Vagina (tissue), 2 donors: ENCODE measurements around the gene GFOD1. TPM values are rescaled to one million over a fixed set of nuclear protein-coding genes. Genes with fewer than 3 reads are reported as not detected.

ENCODE experiments used
- DNase-seq, 2 donors: peaks; one replicate each; pipeline ENCODE4 v3.0.0-alpha.2; 2017; ENCODE audit errors: extremely low spot score in 2 of 2
- H3K27ac ChIP-seq: fragments of 200-600 bp; sonication (generic); one replicate; pipeline ENCODE4 v1.5.1; 2019
- H3K27me3 ChIP-seq: fragments of 200-600 bp; sonication (generic); one replicate; pipeline ENCODE4 v1.5.1; 2019
- H3K36me3 ChIP-seq, 2 donors: fragments of 200-600 bp; sonication (generic); one replicate each; pipeline ENCODE4 v1.5.1; 2017 to 2019
- H3K4me1 ChIP-seq: fragments of 200-600 bp; sonication (generic); one replicate; pipeline ENCODE4 v1.5.1; 2019
- H3K4me3 ChIP-seq, 2 donors: fragments of 200-600 bp; sonication (generic); 1 replicate in 1 of 2; 2 replicates in 1 of 2; pipeline ENCODE4 v1.5.1; 2016 to 2019
- H3K9me3 ChIP-seq: fragments of 200-600 bp; sonication (generic); one replicate; pipeline ENCODE4 v1.5.1; 2019
- POLR2A ChIP-seq, 2 donors: fragments of 450-650 bp; IDR thresholded peaks; one replicate each; pipeline ENCODE4 v1.6.1; 2017; ENCODE audit warnings: antibody characterized with exemption in 2 of 2, mild to moderate bottlenecking in 2 of 2, moderate library complexity in 2 of 2
- POLR2AphosphoS5 ChIP-seq, 2 donors: sonication (generic); formaldehyde crosslinking; IDR thresholded peaks; one replicate each; pipeline ENCODE4 v1.9.0; 2017; ENCODE audit warnings: antibody characterized with exemption in 2 of 2, mild to moderate bottlenecking in 2 of 2, low read depth in 1 of 2; ENCODE audit not compliant: insufficient read depth in 1 of 2
- intact Hi-C: fragments of 100-400 bp; cut with DNase I; formaldehyde crosslinking; loops from one replicate; pipeline ENCODE4 v1.15.1; 2023
- total RNA-seq: library from RNA; depleted of rRNA; stranded (reverse); fragments of >200 nt; gene quantifications from one replicate; pipeline ENCODE4 v1.2.3, GENCODE V29; 2016
- TF ChIP-seq, protein P1 (sequence below), 3 experiments: fragments of 450-650 bp in 2 of 3; fragments of 200-600 bp in 1 of 3; sonication (generic) in 1 of 3; IDR thresholded peaks; one replicate each; pipeline ENCODE4 v1.5.1; 2017 to 2019; ENCODE audit warnings: antibody characterized with exemption in 3 of 3, mild to moderate bottlenecking in 2 of 3, moderate library complexity in 2 of 3

Gene GFOD1
- total RNA-seq, 1 donor from 2014 or later, result 16.9 TPM

DNA sequence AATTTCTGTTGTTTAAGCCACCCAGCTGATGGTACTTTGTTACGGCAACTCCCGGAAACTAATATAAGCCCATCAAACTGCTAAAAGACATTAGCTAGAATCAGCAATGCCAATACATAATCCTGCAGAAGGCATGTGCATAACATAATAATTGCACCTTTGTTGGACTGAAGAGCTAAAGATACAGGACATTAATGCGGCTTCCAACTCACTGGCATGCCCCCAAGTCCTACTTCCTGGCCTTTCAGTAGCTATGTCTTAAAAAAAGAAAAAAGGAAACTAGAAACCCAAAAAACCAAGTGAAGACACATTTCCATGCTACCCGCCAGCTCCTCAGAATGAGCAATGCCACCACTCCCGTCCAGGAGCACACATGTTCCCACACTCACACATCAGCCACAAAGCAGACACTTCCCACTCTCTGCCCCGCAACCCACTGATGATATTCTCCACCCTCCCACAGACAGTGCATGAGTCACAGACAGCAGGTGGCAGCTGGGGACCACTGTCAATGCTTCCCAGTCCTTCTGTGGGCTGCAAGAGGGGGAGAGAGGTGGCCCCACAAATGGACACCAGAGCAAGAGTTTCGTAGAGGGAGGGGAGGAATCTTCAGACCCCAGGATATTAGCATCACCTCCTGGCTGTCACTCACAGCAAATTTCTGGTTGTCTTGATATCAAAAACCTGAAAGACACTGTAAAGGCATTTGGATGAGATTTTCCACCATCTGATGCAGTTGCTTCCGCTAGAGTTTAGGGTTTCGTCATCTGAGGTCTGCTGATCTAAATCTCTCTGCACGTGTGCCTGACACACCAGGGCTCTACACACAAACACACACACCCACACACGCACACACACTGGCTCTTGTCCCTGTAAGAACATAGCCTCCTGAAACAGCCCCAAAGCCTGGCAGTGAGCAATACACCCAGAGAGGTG lies 32.8 kb downstream of the GFOD1 start:
- H3K4me3 ChIP-seq, result no peak overlapping the region
- H3K9me3 ChIP-seq, result no peaks in the 10 kb centered on the region
- H3K4me1 ChIP-seq, result peaks cover 23% of the 10 kb centered on the region
- H3K27ac ChIP-seq, result no peak overlapping the region
- DNase-seq, result peak in 1 of 2 donors; percentile 85
- intact Hi-C loops, result no loop called here
- TF ChIP-seq POLR2A (IDR thresholded peaks at IDR 0.05), result no peak
- no peak for TF ChIP-seq POLR2AphosphoS5 (IDR thresholded peaks at IDR 0.05; ENCODE audit: insufficient read depth in 1 of 2, low read depth in 1 of 2)
- TF ChIP-seq, protein P1, sequence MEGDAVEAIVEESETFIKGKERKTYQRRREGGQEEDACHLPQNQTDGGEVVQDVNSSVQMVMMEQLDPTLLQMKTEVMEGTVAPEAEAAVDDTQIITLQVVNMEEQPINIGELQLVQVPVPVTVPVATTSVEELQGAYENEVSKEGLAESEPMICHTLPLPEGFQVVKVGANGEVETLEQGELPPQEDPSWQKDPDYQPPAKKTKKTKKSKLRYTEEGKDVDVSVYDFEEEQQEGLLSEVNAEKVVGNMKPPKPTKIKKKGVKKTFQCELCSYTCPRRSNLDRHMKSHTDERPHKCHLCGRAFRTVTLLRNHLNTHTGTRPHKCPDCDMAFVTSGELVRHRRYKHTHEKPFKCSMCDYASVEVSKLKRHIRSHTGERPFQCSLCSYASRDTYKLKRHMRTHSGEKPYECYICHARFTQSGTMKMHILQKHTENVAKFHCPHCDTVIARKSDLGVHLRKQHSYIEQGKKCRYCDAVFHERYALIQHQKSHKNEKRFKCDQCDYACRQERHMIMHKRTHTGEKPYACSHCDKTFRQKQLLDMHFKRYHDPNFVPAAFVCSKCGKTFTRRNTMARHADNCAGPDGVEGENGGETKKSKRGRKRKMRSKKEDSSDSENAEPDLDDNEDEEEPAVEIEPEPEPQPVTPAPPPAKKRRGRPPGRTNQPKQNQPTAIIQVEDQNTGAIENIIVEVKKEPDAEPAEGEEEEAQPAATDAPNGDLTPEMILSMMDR (IDR thresholded peaks at IDR 0.05), result no peak
- H3K27me3 ChIP-seq, result no peaks in the 10 kb centered on the region
- no peaks in the 10 kb centered on the region for H3K36me3 ChIP-seq

DNA sequence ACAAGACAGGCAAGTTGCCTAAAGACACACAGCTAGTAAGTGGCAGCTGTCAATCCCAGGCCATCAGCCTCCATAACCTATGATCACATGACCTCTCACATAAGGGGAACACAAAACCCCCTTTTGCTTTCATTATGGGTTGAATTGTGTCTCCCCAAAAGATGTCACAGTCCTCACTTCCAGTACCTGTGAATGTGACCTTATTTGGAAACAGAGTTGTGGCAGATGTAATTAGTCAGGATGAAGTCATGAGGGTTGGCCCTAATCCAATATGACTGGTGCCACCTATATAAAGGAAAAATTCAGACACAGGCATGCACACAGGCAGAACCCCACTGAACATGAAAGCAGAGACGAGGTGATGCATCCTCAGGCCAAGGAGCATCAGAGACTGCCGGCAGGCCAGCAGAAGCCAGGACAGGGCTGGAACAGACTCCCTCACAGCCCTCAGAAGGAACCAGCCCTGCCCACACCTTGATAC lies 33.6 kb downstream of the GFOD1 start:
- peaks cover 30% of the 10 kb centered on the region for H3K4me1 ChIP-seq

DNA sequence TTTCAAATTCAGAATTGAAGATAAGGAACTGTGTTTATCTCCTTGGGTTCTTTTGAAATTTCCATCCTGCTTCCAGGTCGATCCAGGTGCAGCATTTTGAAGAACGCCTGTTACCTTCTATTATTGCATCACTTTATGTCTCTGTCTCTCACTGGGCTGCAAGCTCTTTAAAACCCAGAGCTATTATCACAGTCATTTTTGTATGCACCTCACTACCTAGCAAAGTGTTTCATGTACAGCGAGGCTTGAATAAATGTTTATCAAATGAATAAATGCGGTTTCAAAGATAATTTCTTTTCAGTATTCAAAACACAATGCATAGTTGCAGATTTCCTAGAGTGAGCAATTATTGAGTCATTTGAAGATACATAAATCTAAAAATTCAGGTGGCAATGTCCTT lies 34.2 kb downstream of the GFOD1 start:
- Histone ChIP-seq H3K27ac (no peak overlapping the region), H3K4me1 (peaks cover 36% of the 10 kb centered on the region)
- no peak for TF ChIP-seq POLR2AphosphoS5 (IDR thresholded peaks at IDR 0.05; ENCODE audit: insufficient read depth in 1 of 2, low read depth in 1 of 2)
- TF ChIP-seq POLR2A (IDR thresholded peaks at IDR 0.05), result no peak
- TF ChIP-seq, protein P1 (IDR thresholded peaks at IDR 0.05), result no peak

More for the DNA sequence above, 33.6 kb downstream of the GFOD1 start:
- no peak overlapping the region for H3K4me3 ChIP-seq
- no peaks in the 10 kb centered on the region for H3K36me3 ChIP-seq
- H3K27me3 ChIP-seq, result no peaks in the 10 kb centered on the region
- H3K27ac ChIP-seq, result no peak overlapping the region
- TF ChIP-seq POLR2A (IDR thresholded peaks at IDR 0.05), result no peak
- no peak for TF ChIP-seq POLR2AphosphoS5 (IDR thresholded peaks at IDR 0.05; ENCODE audit: insufficient read depth in 1 of 2, low read depth in 1 of 2)
- TF ChIP-seq, protein P1 (IDR thresholded peaks at IDR 0.05), result no peak
- no peaks in the 10 kb centered on the region for H3K9me3 ChIP-seq
- DNase-seq, result peak in 1 of 2 donors; percentile 72
- intact Hi-C loops, result no loop called here

DNA sequence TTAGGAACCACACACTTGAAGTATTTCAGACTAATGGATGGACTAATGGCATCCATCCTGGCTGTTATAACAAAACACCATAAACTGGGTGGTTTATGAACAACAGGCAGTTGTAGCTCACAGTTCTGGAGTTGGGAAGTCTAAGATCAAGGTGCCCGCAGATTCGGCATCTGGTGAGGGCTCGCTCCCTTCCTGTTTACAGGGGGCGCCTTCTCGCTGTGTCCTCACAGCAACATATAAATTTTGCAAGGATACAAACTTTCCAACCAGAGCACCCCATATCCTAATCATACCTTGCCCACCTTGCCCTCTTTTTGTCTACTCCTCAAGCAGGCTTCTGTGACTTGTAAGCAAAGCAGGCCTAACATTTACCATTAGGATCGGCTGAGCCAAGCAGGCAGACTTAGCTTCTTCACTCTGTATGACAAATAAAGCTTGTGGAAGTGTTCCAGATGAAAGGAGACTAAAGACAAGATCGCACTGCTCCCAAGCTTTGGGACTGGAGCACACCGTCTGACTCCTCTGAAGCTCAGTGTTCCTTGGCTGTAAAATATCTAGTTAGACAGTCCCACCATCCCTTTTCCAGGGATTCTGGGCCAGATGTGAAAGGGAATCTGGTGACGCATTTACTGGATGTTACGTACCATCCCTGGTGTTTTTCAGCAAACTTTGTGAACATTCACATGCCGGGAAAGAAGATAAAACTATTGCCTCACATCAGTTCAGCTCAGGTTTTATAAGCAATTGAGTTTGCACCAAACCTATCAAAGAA lies 34.9 kb downstream of the GFOD1 start:
- H3K4me1 ChIP-seq, result peaks cover 41% of the 10 kb centered on the region

More for the DNA sequence above, 34.2 kb downstream of the GFOD1 start:
- H3K9me3 ChIP-seq, result no peaks in the 10 kb centered on the region
- no peak overlapping the region for H3K4me3 ChIP-seq
- no peak for DNase-seq
- no peaks in the 10 kb centered on the region for H3K36me3 ChIP-seq
- intact Hi-C loops, result no loop called here
- no peaks in the 10 kb centered on the region for H3K27me3 ChIP-seq

More for the DNA sequence above, 34.9 kb downstream of the GFOD1 start:
- H3K27me3 ChIP-seq, result no peaks in the 10 kb centered on the region
- intact Hi-C loops, result no loop called here
- H3K27ac ChIP-seq, result no peak overlapping the region
- no peaks in the 10 kb centered on the region for H3K9me3 ChIP-seq
- DNase-seq, result no peak
- H3K4me3 ChIP-seq, result no peak overlapping the region
- TF ChIP-seq POLR2A (IDR thresholded peaks at IDR 0.05), result no peak
- TF ChIP-seq, protein P1 (IDR thresholded peaks at IDR 0.05), result no peak
- TF ChIP-seq POLR2AphosphoS5 (IDR thresholded peaks at IDR 0.05; ENCODE audit: insufficient read depth in 1 of 2, low read depth in 1 of 2), result no peak
- H3K36me3 ChIP-seq, result no peaks in the 10 kb centered on the region
